Kidney (tissue), 14 donors: ENCODE data around the gene FOXO1. TPM values are rescaled to one million over a fixed set of nuclear protein-coding genes. Genes with fewer than 3 reads are reported as not detected.
A peak's percentile ranks its signal among the peaks of the same experiment; 100 is the strongest.

Source experiments
- DNase-seq, 5 donors: peaks; one replicate each; pipeline ENCODE4 v3.0.0-alpha.2; 2013 to 2020
- FAIRE-seq: peaks from 2 replicates; lab custom pipeline; 2012; peaks lifted over from hg19 to GRCh38; lab: Jason Lieb, UNC
- H3K27ac ChIP-seq, 2 donors: one replicate each; pipeline ENCODE4 v1.7.0; 2013; ENCODE audit warnings: low read depth in 2 of 2, low read length in 2 of 2, inconsistent platforms in 1 of 2
- H3K27me3 ChIP-seq: one replicate; pipeline ENCODE4 v1.7.1; 2013; ENCODE audit warnings: low read length, inconsistent platforms; ENCODE audit not compliant: control insufficient read depth, insufficient read depth
- H3K36me3 ChIP-seq, 3 donors: one replicate each; pipeline versions ENCODE4 v1.7.0 to v1.7.1; 2013; ENCODE audit warnings: low read length in 3 of 3, control low read depth in 1 of 3, inconsistent platforms in 1 of 3; ENCODE audit not compliant: insufficient read depth in 3 of 3, control insufficient read depth in 2 of 3
- H3K4me1 ChIP-seq, 3 donors: one replicate each; pipeline versions ENCODE4 v1.7.0 to v1.7.1; 2013; ENCODE audit warnings: low read length in 3 of 3, inconsistent platforms in 1 of 3, low read depth in 1 of 3; ENCODE audit not compliant: control insufficient read depth in 2 of 3, insufficient read depth in 2 of 3
- H3K4me3 ChIP-seq, 3 donors: one replicate each; pipeline versions ENCODE4 v1.7.0 to v1.8.1; 2013; ENCODE audit warnings: low read length in 3 of 3, control low read depth in 1 of 3, inconsistent platforms in 1 of 3
- H3K9ac ChIP-seq, 3 donors: one replicate each; pipeline versions ENCODE4 v1.7.0 to v1.7.1; 2013; ENCODE audit warnings: low read length in 3 of 3, control low read depth in 1 of 3, inconsistent platforms in 1 of 3
- H3K9me3 ChIP-seq, 3 donors: one replicate each; pipeline versions ENCODE4 v1.7.0 to v1.7.1; 2013; ENCODE audit warnings: low read length in 3 of 3, control low read depth in 1 of 3, inconsistent platforms in 1 of 3; ENCODE audit not compliant: control insufficient read depth in 2 of 3, insufficient read depth in 1 of 3
- CTCF ChIP-seq: IDR thresholded peaks from 3 replicates; pipeline ENCODE4 v1.5.1; 2012; ENCODE audit warnings: mild to moderate bottlenecking, moderate library complexity, borderline replicate concordance; ENCODE audit not compliant: insufficient read depth; ENCODE audit errors: extremely low read depth
- intact Hi-C: fragments of 100-400 bp; cut with DNase I; formaldehyde crosslinking; loops from one replicate; pipeline ENCODE4 v1.11.1; 2022
- polyA plus RNA-seq: library from polyadenylated mRNA; stranded (reverse); fragments of 350-450 nt; fragmentation: Illumina TruSeq; extraction: RNeasy Lipid Tissue Mini Kit (QIAGEN cat#74804); gene quantifications from one replicate; pipeline ENCODE4 v1.2.3, GENCODE V29; 2014; ENCODE audit warnings: low read depth, low replicate concordance; ENCODE audit not compliant: insufficient read depth
- total RNA-seq: library from RNA; stranded (reverse); fragmentation: NEBNext Ultra II Directional; extraction: Animal tissue kit (Norgen Biotek cat#: 25700); gene quantifications from one replicate; pipeline ENCODE4 v1.2.1, GENCODE V29; 2021
- donor health status: control.
- donor health status: control.
- donor health status: control.
- donor health status: control.
- donor health status: control.
- donor health status: DM: yes; HTN: yes; CAD: no.
- donor health status: Normal renal cell carcinoma (clear cell type).

FOXO1 gene
- total and polyA plus RNA-seq, 2 donors from 2014 or later: 8.6 to 54.6 TPM

DNA sequence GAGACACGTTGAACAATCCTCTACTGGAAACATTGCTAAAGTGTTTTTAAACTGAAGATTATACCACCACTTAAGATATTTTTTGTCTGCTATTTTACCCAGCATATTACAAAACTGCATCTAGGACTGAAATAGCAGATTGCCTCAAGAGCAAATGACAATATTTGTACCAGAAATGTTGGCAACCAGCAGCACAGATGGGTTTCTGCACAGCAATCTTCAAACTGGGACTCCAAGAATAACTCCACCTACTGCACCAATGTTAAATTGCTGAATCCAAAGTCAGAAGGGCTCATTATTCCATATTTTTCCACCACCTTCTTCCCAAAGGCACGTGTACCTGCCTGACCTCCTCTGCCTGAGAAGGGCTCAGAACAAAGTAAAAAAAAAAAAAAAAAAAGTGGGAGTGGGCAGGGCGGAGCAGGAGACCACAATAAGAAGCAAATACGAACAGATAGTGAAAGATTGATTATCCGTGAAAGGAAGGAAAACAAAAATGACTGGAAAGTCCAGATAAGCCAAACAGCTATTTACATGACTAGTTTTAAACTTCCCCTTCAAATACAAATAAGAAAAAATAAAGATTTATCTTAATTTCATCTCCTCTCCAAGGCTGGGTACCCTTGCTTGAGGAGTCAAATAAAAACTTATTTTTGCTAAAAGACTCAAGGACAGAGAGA, 79.4 kb downstream of the FOXO1 start:
- Histone ChIP-seq H3K4me1 (peaks cover 0 to 55% (median 31%) of the 10 kb centered on the region in 3 donors), H3K9me3 (peaks cover 0 to 3% (median 3%) of the 10 kb centered on the region in 3 donors), H3K36me3 (no peaks in the 10 kb centered on the region), H3K27ac (peak overlapping the region in 1 of 2 donors; percentile 32), H3K27me3 (no peaks in the 10 kb centered on the region), H3K9ac (no peak overlapping the region), H3K4me3 (peak overlapping the region in 1 of 3 donors; percentile 25)
- FAIRE-seq (no peak), DNase-seq (no peak)
- no peak for TF ChIP-seq CTCF
- intact Hi-C loops: no loop called here

DNA sequence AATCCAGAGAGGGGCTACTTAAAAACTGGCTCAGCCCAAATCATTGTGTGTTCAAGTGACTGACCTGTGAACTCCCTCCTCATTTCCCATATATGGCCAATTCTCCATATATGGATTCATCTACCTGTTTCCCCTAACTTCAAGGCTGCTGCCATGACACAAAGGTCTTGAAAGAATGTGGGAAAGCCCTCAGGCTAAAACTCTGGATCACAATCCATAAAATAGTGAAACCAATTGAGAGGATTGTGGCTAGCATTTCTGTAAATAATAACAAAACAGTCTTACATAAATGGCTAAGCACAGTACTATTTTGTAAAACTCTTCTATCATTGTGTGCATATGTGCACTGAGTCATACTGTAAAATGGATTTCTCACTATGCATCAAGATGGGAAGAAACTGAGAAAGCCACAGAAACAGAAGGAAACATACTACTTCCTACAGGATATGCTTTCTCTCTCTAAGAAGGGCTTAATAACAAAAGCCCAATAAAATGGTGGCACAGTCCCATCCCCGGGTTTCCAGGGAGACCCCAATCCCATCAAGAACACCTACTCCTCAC, 80.5 kb downstream of the FOXO1 start:
- no peak for FAIRE-seq
- H3K4me1 ChIP-seq: peaks cover 0 to 56% (median 31%) of the 10 kb centered on the region in 3 donors

DNA sequence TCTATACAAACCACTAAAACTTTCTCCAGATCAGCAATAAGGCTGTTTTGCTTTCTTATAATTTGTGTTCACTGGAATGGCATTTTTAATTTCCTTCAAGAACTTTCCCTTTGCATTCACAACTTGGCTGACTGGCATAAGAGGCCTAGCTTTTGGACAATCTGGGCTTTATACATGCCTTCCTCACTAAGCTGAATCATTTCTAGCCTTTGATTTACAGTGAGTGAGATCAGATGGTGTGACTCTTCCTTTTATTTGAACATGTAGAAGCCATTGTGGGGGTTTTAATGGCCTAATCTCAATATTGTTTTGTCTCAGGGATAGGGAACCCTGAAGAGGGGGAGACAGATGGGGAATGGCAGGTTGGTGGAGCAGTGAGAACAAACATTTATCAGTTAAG, 82.7 kb downstream of the FOXO1 start:
- Histone ChIP-seq H3K27ac (no peak overlapping the region), H3K4me1 (peaks cover 0 to 42% (median 28%) of the 10 kb centered on the region in 3 donors), H3K9me3 (peaks cover 0 to 3% (median 3%) of the 10 kb centered on the region in 3 donors), H3K27me3 (no peaks in the 10 kb centered on the region), H3K36me3 (no peaks in the 10 kb centered on the region), H3K4me3 (no peak overlapping the region), H3K9ac (no peak overlapping the region)
- no peak for TF ChIP-seq CTCF
- DNase-seq (no peak), FAIRE-seq (no peak)
- intact Hi-C loops: no loop called here

More for the DNA sequence above, 80.5 kb downstream of the FOXO1 start:
- no peak overlapping the region for H3K9ac ChIP-seq
- no peak overlapping the region for H3K27ac ChIP-seq
- intact Hi-C loops: no loop called here
- H3K9me3 ChIP-seq: peaks cover 0 to 3% (median 3%) of the 10 kb centered on the region in 3 donors
- no peak overlapping the region for H3K4me3 ChIP-seq
- DNase-seq: no peak
- no peak for TF ChIP-seq CTCF
- H3K27me3 ChIP-seq: no peaks in the 10 kb centered on the region
- H3K36me3 ChIP-seq: no peaks in the 10 kb centered on the region
